ENCODE measurements around the gene KRT83.

The KRT83 gene

GRCh38 chr12:52284562-52285171, 36.5 kb downstream of the KRT83 start:
- DNase-seq: no peak

- no peak for DNase-seq
Observed at GRCh38 chr12:52280796-52281560, 40.2 kb downstream of the KRT83 start.

GRCh38 chr12:52280319-52280795, 40.8 kb downstream of the KRT83 start:
- no peak for DNase-seq

- no peak for DNase-seq
Observed at GRCh38 chr12:52279422-52280318, 41.5 kb downstream of the KRT83 start.

GRCh38 chr12:52278575-52279421, 42.4 kb downstream of the KRT83 start:
- DNase-seq: peak; percentile 76

- DNase-seq: no peak
Observed at GRCh38 chr12:52277486-52278245, 43.5 kb downstream of the KRT83 start.

- no peak for DNase-seq
Observed at GRCh38 chr12:52275686-52276085, 45.5 kb downstream of the KRT83 start.

- DNase-seq: no peak
Observed at GRCh38 chr12:52274521-52275120, 46.6 kb downstream of the KRT83 start, which contains the start of gene KRT86. KRT86 (plus strand) TSS chr12:52274645; CDS start chr12:52301917, 27,272 bp downstream.

GRCh38 chr12:52271158-52271557, 50.0 kb downstream of the KRT83 start:
- DNase-seq: no peak

GRCh38 chr12:52270541-52271070, 50.6 kb downstream of the KRT83 start:
- no peak for DNase-seq

GRCh38 chr12:52268212-52268611, 53.0 kb downstream of the KRT83 start:
- DNase-seq: no peak

- DNase-seq: no peak
Observed at GRCh38 chr12:52267699-52268098, 53.5 kb downstream of the KRT83 start.

GRCh38 chr12:52267266-52267665, 53.9 kb downstream of the KRT83 start:
- no peak for DNase-seq

- no peak for DNase-seq
Observed at GRCh38 chr12:52266514-52266913, 54.7 kb downstream of the KRT83 start.

GRCh38 chr12:52264435-52264825, 56.8 kb downstream of the KRT83 start:
- DNase-seq: no peak
